GM21737 (cell line): Measurements from ENCODE around the gene HSD17B1.

ENCODE experiments used
- ATAC-seq: cut with Tn5 transposase; IDR thresholded peaks from one replicate; pipeline ENCODE4 v1.9.1; 2021; ENCODE audit warnings: mild to moderate bottlenecking, moderate library complexity; ENCODE audit not compliant: unreplicated experiment

HSD17B1 gene

GRCh38 chr17:42596386-42596785 is 43.7 kb downstream of the HSD17B1 start:
- no peak for ATAC-seq

DNA sequence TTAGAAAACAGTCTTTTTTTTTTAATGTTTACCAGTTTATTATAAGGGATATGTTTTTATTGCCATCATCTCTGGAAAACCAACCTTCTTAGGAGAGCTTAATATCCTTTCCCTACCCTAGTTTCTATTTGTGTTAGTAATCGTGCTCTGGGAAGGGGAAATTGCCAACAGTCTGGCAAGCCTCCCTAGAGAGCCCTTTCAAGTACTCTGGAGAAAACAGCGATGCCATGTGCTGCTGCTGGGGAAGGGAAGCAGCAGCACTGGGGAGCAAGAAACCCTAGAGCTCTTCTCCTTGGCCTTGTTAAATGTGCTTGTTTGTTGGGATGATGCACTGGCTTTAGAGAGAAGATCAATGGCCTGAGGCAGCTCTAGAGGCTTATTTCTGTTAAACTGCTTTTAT is 46.2 kb downstream of the HSD17B1 start:
- ATAC-seq = no peak

GRCh38 chr17:42603318-42603717 is 50.6 kb downstream of the HSD17B1 start:
- ATAC-seq = no peak
